HG02759 (cell line): ENCODE measurements around the gene GDPD5.
A peak's percentile ranks its signal among the peaks of the same experiment; 100 is the strongest.

Experiments used
- ATAC-seq: cut with Tn5 transposase; IDR thresholded peaks from one replicate; pipeline ENCODE4 v1.9.1; 2021; ENCODE audit warnings: mild to moderate bottlenecking, moderate library complexity; ENCODE audit not compliant: unreplicated experiment

The GDPD5 gene

GRCh38 chr11:75450826-75451821 is 74.6 kb downstream of the GDPD5 start:
- no peak for ATAC-seq

- ATAC-seq, result no peak
These were observed 75.5 kb downstream of the GDPD5 start for GRCh38 chr11:75450236-75450635.

GRCh38 chr11:75449776-75450175 is 76.0 kb downstream of the GDPD5 start:
- ATAC-seq, result no peak

- ATAC-seq, result no peak
These were observed 76.5 kb downstream of the GDPD5 start for GRCh38 chr11:75449271-75449670.

- ATAC-seq, result no peak
These were observed 78.3 kb downstream of the GDPD5 start for GRCh38 chr11:75447415-75447814.

- ATAC-seq, result peak; percentile 71
These were observed 80.3 kb downstream of the GDPD5 start for GRCh38 chr11:75445315-75445953.

- ATAC-seq, result no peak
These were observed 82.7 kb downstream of the GDPD5 start for GRCh38 chr11:75443043-75443442.

- no peak for ATAC-seq
These were observed 83.4 kb downstream of the GDPD5 start for GRCh38 chr11:75442161-75442885.

GRCh38 chr11:75441804-75442132 is 84.0 kb downstream of the GDPD5 start:
- no peak for ATAC-seq

GRCh38 chr11:75440960-75441803 is 84.6 kb downstream of the GDPD5 start:
- ATAC-seq, result no peak

- ATAC-seq, result no peak
These were observed 86.1 kb downstream of the GDPD5 start for GRCh38 chr11:75439495-75440120.

GRCh38 chr11:75439026-75439425 is 86.7 kb downstream of the GDPD5 start:
- no peak for ATAC-seq

- no peak for ATAC-seq
These were observed 87.6 kb downstream of the GDPD5 start for GRCh38 chr11:75437966-75438659.

GRCh38 chr11:75436806-75437205 is 88.9 kb downstream of the GDPD5 start:
- ATAC-seq, result no peak

- ATAC-seq, result no peak
These were observed 90.2 kb downstream of the GDPD5 start for GRCh38 chr11:75435571-75435925.

- no peak for ATAC-seq
These were observed 90.7 kb downstream of the GDPD5 start for GRCh38 chr11:75434886-75435570.

- ATAC-seq, result no peak
These were observed 91.7 kb downstream of the GDPD5 start for GRCh38 chr11:75434051-75434450.

- ATAC-seq, result no peak
These were observed 92.3 kb downstream of the GDPD5 start for GRCh38 chr11:75433443-75433842.

- no peak for ATAC-seq
These were observed 92.8 kb downstream of the GDPD5 start, which contains the start of gene KLHL35 for GRCh38 chr11:75432911-75433321. Gene KLHL35, minus strand, starts transcription at chr11:75433203. Its CDS starts 2,574 bp downstream, at chr11:75430629.
